ENCODE data around the gene TBC1D8.

- no peak for TF ChIP-seq TAF1 (IDR thresholded peaks at IDR 0.05; ENCODE audit: borderline replicate concordance, low read depth, low read length)
- TF ChIP-seq POLR2AphosphoS5 (IDR thresholded peaks at IDR 0.05; ENCODE audit: low read depth, low read length), result no peak
Measured at GRCh38 chr2:101025561-101025960, 125.6 kb downstream of the TBC1D8 start.
